T-helper 1 cell (primary cell): ENCODE data around the gene LRP1.
A peak's percentile ranks its signal among the peaks of the same experiment; 100 is the strongest.

ENCODE experiments used
- DNase-seq, 5 donors: peaks; one replicate each; pipeline ENCODE4 v3.0.0-alpha.2; 2012 to 2020

LRP1 gene

DNA sequence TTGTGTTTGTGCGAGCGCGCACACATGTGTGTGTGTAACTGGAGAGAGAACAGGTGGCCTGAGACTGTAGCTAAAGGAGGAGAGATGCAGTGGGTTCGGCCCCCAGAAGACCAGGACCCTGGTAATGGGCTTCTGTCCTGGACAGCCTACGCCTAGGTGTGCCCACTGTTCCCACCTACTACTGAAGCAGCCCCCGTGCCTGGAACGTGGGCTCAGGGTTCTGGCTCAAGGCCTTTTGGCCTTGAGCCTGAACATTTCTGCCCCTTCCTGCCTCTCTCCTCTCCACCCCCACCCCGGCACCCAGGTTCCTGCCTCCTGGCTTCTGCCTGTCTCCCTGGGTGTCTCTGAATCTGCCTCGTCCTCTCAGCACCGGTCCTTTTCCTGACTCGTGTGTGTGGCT is 86.8 kb downstream of the LRP1 start:
- DNase-seq, result no peak

GRCh38 chr12:57215668-57216013 is 87.4 kb downstream of the LRP1 start:
- DNase-seq, result peak in 1 of 5 donors; percentile 60

- DNase-seq, result peak in 4 of 5 donors; percentile 34 to 65 (median 44)
Measured at GRCh38 chr12:57216014-57216911, 88.0 kb downstream of the LRP1 start, which contains the start of gene NXPH4. TSS of gene NXPH4 (plus strand) at chr12:57216794. CDS start at chr12:57216970, 176 bp downstream.

- DNase-seq, result peak in 1 of 5 donors; percentile 30
Measured at GRCh38 chr12:57216921-57217879, 88.9 kb downstream of the LRP1 start.

GRCh38 chr12:57218030-57218853 is 90.0 kb downstream of the LRP1 start:
- no peak for DNase-seq

GRCh38 chr12:57219205-57219992 is 91.1 kb downstream of the LRP1 start:
- no peak for DNase-seq

- DNase-seq, result no peak
Measured at GRCh38 chr12:57219993-57220754, 91.9 kb downstream of the LRP1 start.

DNA sequence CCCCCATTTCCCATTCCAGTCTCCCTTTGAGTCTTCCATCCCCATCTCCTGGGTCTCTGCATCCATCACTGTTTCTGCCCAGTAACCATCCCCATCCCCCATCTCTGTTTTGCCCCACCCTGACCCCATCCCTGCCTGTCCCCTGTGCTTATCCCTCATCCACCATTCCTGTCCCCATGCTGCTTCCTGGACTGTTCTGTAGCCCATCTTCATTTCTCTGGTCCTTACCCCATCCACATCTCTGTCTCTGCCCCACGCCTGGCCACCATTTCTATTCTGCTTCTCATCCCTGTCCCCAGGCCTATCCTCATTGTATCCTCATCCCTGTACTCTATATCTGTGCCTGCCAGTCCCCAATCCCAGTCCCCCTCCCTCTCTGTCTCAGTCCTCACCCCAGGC is 92.5 kb downstream of the LRP1 start:
- no peak for DNase-seq

DNA sequence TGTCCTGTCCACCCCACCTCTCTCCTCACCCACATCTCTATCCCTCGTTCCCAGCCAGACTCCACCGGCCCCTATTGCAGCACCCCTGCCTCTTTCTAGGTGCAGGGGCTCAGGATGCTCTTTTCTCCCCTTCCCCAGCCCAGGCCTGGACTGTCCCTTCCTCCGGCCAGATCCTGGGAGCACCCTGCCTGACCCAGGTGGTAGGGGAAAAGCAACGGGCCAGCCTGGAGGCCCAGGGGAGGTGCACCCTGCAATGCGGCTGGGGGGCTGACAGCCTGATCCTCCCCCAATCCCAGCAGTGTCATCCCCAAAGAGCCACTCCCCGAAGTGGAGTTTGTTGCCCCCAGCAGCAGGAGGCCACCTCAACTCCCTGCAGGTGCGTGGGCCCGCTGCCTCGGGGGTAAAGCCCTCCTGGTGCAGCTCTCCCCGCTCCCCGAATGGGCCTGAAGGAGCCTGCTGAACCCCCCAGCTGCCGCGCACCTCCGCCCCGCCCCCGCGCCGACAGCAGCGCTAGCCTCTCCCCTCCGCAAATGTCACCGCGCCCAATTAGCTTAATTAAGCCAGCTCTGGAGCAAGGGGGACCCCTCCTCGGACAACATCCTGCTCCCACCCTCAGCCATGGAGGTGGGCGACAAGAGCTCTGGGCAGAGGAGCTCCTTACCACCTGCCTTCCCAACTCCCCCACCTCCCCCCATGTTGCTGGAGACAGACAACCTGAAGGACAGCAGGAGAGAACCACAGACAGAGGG is 93.1 kb downstream of the LRP1 start:
- no peak for DNase-seq

- DNase-seq, result no peak
Measured at GRCh38 chr12:57222286-57223190, 94.3 kb downstream of the LRP1 start.

GRCh38 chr12:57223191-57224165 is 95.2 kb downstream of the LRP1 start:
- no peak for DNase-seq

DNA sequence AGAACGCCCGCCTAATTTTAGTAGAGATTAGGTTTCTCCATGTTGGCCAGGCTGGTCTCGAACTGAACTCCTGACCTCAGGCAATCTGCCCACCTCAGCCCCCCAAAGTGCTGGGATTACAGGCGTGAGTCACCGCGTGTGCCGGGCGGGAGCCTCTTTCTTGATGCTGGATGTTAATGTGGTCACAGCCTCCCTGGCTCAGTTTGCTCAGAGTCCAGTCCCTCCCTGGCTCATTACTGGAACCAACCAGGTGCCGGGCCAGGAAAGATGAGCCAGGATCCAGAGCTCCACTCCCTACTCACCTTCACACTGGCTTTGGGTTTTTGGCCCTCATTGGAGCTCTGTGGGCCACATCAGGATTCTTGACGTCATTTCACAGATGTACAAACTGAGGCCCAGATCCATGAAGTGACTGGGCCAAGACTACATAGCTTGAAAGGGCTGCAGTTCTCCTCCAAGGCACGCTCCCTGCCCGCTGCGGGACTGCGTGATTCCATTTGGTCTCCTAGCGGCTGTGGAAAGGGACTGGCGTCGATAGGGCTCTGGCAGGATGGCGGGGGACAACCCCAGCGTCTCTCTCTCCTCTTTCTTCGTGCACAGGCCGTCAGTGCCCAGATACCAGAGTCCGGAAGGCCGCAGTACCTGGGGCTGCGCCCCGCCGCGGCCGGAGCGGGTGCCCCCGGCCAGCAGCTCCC is 96.1 kb downstream of the LRP1 start:
- no peak for DNase-seq

DNA sequence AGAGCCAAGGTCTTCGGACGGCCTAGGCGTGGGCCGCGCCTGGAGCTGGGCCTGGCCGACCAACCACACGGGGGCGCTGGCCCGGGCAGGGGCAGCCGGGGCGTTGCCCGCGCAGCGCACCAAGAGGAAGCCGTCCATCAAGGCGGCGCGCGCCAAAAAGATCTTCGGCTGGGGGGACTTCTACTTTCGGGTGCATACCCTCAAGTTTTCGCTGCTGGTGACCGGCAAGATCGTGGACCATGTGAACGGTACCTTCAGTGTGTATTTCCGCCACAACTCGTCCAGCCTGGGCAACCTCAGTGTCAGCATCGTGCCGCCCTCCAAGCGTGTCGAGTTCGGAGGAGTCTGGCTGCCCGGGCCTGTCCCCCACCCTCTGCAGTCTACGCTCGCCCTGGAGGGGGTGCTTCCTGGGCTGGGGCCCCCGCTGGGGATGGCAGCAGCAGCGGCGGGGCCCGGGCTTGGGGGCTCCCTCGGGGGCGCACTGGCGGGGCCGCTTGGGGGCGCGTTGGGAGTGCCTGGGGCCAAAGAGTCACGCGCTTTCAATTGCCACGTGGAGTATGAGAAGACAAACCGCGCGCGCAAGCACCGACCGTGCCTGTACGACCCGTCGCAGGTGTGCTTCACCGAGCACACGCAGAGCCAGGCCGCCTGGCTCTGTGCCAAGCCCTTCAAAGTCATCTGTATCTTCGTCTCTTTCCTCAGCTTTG is 96.8 kb downstream of the LRP1 start:
- peak in 4 of 5 donors; percentile 37 to 76 (median 70) for DNase-seq

DNA sequence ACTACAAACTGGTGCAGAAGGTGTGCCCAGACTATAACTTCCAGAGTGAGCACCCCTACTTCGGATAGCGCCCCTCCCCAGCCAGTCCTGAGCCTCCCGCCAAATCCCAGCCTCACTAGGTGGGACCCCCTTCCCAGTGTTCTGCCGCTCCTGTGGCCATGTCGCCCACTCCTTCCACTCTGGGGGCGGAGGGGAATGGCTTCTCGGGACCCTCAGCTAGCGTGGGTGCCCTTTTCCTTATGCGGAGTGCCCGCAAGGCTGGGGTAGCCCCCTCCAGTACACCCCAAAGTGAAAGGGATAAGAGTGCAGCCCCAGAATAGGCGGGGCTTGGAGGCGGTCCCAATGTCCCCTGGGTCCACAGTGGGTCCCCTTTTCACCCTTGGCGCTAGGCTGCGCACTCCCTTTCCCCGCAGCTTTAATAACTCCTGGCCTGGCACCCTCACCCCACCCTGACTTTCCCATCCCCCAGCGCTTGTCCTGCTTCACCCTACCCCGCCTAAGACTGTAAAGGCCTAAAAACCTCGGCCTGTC is 97.5 kb downstream of the LRP1 start:
- DNase-seq, result no peak

- DNase-seq, result no peak
Measured at GRCh38 chr12:57226588-57227314, 98.5 kb downstream of the LRP1 start.
